Superior temporal gyrus (tissue), 1 donor: Measurements from ENCODE around the gene ACOT7.
"Not testable (repeated sequence)": the region's sequence is repeated elsewhere in the genome, so short reads cannot be mapped to it uniquely, and the experiment has no call there.

ENCODE experiments used
- DNase-seq: peaks from one replicate; pipeline ENCODE4 v3.0.0-alpha.2; 2016; ENCODE audit errors: extremely low spot score

Gene ACOT7

DNA sequence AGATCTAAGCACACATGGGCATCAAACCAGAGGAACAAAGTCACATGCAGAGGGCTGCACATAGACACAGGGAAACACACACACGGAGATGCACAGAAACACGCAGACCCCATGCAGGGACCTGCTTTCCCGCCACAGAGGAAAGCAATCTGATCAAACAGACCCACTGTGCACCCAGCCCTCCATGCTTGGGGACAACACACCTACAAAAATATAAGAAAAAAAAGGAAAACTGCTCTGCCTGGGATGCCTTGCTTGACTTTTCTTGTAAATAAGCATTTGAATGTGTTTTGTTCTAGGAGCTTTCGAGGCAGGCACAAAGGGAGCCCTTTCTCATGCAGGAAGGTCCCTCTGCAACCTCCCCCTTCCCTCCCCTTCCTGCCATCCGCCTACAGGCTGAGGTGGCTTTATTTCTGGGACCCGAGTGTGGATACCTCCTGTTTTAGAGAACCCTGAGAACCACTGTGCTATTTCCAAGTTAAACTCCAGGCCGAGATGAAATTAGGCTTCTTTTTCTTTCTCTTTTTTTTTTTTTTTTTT lies 154.3 kb downstream of the ACOT7 start:
- no peak for DNase-seq

DNA sequence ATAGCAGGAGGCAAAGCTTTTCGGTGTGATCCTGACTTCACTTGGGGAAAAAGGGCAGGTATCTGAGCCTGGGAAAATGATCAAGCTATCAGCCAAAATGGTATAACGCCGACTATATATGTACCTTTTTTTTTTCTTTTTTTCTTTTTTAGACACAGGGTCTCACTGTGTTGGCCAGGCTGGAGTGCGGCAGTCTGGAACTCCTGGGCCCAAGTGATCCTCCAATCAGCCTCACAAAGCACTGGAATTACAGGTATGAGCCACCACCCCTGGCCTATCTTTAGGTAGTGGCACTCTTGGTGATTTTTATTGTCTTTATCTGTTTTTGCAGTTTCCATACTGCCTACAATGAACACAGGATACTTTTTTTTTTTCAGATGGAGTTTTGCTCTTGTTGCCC lies 156.5 kb downstream of the ACOT7 start:
- no peak for DNase-seq

DNA sequence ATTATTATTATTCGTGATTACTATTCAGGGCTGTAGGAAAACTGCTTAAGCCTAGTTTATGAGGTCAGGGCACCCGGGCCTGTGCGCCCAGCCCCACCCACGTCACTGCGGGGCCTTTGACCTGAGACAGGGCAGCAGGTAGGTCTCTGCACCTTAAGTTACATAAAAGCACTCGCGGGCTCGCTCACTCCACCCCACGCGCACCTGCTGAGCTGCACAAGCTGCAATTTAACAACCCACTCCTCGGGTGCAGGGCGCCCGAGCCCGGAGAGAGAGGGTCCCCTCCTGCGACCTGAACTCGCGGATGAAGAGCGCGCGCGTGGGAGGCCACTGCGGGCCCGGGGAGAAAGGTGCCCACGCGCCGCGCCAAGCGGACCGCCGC lies 158.3 kb downstream of the ACOT7 start:
- DNase-seq: no peak

DNA sequence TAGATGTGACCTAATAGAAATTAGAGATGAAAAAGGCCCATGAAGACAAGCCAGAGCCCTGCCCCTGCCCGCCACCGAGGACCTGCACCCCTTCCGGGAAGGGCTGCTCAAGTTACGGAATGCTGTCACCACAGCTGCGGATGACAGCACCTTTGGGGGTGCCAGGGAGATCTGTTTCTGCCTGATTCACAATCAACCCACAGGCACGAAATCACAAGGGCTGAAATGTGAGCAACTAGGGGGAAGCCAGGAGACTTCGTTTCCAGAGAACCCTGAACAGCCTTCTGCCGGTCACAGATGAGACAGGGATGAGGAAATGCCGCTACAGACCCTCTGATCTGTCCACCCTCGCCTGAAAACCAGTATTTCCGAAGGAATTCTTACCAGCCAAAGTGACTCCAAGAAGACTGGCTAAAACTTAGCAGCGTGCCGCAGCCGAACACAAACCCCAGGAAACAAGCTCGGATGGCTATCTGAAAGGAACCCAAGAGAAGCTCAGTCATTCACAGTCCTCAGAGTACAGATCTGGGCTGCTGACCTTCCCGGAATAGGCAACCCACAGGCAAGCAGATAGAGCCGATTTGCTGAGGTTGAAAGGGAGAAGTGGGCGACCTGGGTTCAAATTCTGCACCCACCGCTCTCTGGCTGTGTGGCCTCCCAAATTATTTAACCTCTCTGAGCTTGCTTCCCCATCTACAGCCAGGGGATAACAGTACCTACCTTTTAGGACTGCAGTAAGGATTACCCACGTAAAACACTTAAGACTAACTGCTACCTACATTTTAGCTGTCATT lies 158.9 kb downstream of the ACOT7 start:
- DNase-seq: no peak

DNA sequence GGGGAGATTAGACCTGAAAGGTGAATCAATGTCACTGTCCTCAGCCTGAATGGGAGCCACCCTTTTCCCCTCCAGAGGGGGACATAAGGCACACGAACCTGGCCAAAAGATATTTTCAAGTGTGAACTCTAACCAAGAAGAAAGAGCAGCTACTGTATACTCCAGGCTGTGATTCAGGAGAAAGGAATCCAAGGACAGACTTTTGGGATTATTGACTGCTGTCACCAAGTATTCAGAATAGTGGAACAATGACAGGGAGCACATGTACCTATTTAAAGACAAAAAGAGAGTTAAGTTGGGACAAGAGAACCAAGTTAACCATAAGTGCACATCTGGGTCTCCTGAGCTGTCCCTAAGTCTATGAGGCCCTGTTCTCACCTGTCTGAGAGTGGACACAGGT lies 160.2 kb downstream of the ACOT7 start:
- DNase-seq: no peak

DNA sequence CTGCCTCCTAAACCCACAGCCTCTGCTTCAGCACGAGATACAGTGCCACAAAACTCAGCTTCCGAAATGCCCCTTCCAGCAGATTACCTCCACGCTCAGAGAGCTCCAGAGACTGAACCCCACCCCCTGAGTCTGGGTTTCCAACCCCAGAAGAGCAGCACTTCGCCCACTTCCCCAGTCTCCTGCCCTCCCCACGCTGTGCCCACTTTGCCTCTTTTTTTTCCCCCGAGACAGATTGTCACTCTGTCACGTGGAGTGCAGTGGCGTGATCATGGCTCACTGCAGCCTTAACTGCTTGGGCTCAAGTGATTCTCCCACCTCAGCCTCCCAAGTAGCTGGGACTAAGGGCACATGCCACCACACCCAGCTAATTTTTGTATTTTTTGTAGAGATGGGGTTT lies 167.9 kb downstream of the ACOT7 start:
- DNase-seq: no peak

DNA sequence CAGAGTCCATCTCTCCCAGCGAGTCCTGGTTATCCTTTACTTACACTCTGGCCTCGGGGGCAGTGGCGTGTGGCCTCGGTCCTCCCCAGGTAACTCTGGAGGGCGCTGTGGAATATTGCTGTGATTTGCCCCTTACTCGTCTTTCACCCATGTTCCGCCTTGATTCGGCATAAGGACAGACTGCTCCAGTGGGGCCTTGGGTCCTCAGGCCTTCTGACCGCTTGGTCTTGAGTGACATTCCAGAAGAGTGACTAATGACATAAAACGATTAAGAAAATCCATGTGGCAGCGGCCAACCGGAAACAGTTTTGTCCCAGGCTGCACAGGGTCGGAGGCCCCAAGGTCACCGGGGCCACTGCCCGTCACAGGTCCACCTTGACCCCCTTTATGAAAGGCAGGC lies 168.8 kb downstream of the ACOT7 start:
- no peak for DNase-seq

DNA sequence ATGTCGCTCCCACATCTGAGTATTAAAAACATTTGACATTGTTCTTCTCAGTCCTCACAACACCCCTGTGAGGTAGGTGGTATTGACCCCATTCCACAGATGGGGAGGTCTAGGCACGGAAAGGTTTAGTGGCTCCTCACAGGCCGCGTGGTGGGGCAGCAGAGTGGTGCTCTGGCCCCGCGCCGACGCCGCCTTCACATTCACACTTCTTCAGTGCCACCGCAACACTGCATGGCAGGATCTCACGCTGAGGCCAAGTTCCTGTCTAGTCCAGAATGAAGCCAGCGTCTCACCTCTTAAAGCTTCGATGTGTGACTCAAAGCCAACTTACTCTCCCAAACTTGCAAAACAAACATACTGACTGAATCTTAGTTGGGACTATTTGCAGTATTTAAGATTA lies 169.9 kb downstream of the ACOT7 start:
- no peak for DNase-seq

DNA sequence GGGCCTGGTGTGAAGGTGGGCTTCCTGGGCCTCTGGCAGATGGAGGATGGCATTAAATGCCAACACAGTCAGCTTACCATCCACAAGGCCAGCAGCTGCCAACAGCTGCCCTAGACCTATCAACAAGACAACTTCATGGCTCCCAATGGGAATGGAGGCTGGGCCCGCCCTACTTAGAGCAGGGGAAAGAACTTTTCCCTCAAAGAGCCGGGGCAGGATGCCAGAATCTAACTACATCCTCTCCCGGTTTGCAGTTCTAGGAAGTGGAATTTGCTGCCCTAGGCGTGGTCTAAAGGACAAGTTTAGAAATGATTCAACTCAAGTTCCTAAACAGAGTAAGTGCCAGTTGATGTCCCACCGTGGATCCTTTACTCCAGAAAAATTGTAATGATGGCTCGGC lies 170.9 kb downstream of the ACOT7 start:
- DNase-seq: no peak

DNA sequence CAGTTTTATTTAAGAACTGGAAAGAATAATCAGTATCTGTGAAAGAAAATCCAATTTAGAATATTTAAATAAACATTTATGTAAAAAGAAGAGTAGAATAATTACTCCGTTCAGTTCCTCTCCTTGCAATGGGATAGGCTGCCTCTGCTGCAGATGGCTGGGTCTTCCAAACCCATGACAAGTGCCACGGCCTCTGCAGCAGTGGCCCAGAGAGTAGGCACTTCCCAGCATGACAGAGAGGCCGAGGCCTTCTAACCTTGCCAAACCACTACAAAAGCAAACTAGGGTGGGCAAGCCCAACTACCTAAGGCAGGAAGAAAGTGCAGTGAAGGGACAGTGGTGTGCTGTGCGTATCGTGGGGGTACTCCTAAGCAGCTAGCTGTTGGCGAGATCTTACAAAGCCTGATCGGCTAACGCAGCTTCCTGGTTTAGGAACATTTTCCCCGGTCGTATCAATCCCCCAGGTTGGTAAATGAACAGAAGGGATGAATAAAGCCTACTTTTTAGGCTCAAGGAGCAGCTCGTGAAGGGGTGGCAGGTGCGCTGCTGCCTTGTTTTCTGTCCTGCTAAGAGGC lies 172.3 kb downstream of the ACOT7 start:
- no peak for DNase-seq

DNA sequence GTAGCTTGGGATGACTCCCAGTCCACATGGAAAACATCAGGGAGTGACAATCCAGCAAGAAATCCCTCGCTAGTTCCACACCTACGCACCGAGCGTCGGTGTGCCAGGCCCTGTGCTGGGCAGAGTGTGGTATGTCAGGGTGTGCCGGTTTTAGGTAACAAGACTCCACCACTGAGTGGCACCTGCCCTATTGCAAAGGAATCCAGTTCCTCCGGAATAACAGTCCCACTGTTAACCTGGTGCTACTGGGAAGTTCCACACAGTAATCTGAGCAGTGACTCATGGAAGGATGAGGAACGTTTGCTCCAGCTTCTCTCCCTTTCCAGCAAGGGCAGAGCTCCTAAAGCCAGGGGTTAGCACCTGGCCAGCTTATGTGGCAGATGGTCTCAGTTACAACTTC lies 173.3 kb downstream of the ACOT7 start:
- DNase-seq: no peak

DNA sequence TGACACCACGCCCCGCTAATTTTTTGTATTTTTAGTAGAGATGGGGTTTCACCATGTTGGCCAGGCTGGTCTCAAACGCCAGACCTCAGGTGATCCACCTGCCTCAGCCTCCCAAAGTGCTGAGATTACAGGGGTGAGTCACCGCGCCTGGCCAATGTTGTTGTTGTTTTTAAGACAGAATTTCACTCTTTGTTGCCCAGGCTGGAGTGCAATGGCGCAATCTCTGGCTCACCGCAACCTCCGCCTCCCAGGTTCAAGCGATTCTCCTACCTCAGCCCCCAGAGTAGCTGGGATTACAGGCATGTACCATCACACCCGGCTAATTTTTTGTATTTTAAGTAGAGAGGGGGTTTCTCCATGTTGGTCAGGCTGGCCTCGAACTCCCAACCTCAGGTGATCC lies 173.9 kb downstream of the ACOT7 start:
- DNase-seq: not testable (repeated sequence)

DNA sequence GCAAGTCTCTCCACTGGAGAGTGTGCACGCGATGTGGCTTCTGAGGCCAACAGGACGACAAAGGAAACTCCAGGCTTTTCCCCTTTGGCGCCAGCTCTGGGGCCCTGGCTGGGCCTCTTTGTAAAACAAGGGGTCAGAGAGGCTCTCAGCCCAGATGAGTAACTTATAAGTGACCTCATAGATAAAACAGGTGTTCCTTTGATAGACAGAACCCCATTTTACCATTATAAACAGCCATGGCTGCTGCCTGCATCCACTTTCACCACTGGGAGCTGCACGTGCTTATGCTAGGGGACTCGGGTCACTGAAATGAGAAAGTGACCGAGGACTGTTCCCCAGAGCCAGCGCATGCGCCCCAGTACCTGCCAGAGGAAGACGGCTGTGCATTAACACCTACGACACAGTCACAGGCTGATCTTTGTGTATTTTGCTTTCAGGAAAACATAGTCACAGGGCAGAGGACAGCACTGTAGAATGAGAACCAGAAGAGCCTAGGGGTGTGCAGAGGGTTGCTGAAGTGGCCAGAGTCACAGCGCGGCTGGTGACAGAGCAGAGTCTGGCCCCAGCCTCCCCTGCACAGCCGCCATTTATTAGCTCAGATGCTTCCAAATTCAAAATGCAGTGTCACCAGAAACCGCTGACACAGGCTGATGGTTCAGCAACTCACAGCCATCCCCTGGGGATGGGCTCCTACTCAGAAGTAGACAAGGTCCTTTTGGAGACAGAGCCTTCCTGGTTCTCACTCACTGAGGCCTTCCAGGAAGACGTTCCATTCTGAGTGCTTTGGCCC lies 175.0 kb downstream of the ACOT7 start:
- DNase-seq: no peak
